ENCODE data around the gene RNASET2.
"Not testable (repeated sequence)": the region's sequence is repeated elsewhere in the genome, so short reads cannot be mapped to it uniquely, and the experiment has no call there.

Gene RNASET2

DNA sequence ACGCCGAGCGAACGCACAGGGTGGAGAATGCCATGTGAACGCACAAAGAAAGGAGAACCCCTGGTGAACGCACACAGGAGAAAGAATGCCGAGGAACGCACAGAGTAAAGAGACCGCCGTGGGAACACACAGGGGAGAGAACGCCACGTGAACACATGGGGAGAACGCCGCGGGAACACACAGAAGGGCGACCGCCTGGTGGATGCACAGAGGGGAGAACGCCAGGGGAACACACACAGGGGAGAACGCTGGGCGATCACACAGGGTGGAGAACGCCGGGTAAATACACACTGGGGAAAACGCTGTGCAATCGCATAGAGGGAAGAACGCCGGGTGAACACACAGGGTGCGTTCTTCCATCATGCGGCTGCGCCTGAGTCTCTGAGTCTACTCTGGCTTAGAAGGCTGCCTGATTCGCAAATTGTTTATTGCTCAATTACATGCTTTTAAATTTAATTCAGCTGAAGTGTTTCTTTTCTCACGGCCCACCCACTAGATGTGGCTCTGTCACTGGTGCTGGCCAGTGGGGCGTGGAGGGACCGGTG, 54.1 kb downstream of the RNASET2 start:
- no peak for DNase-seq (ENCODE audit: low spot score)

DNA sequence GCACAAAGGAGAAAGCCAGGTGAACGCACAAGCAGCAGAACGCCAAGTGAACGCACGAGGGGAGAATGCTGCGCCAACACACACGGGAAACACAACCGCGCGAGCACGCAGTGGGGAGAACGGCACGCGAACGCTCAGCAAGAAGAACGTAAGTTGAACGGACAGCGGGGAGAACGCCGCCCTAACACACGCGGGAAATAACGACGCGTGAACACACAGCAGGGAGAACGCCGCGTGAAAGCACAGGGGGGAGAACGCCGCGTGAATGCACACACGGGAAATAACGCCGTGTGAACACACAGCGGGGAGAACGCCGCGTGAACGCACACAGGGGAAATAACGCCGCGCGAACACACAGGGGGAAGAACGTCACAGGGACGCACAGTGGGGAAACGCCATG, 54.7 kb downstream of the RNASET2 start:
- no peak for DNase-seq (ENCODE audit: low spot score)

DNA sequence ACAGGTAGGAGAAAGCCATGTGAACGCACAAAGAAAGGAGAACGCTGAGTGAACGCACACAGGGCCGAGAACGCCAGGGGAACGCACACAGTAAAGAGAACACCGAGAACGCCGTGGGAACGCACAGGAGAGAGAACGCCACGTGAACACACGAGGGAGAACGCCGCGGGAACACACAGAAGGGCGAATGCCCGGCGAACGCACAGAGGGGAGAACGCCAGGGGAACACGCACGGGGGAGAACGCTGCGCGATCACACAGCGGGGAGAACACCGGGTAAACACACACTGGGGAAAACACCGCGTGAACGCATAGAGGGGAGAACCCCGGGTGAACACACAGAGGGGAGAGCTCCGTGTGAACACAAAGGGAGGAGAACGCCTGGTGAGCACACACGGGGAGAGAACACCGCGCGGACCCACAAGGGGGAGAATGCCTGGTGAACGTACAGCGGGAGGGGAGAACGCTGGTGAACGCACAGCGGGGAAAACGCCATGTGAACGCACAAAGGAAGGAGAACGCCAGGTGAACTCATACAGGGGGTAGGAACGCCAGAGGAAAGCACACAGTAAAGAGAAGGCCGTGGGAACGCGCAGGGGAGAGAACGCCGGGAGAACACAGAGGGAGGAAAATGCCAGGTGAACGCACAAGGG, 55.3 kb downstream of the RNASET2 start:
- DNase-seq (ENCODE audit: low spot score) = no peak

DNA sequence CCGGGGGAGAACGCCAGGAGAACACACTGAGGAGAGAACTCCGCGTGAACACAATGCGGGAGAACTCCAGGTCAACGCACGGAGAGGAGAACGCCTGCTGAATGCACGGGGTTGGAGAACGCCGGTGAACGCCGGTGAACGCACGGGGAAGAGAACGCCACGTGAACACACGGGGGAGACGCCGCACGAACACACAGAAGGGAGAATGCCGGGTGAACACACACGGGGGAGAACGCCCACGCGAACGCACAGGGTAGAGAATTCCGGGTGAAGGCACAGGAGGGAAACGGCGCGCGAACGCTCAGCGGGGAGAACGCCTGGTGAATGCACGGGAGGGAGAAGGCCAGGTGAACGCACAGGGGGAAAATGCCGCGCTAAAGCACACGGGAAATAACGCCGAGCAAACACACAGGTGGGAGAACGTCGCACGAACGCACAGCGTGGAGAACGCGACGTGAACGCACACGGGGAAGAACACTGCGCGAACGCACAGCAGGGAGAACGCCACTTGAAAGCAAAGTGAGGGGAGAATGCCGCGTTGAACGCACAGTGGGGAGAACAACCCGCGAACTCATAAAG, 56.1 kb downstream of the RNASET2 start:
- no peak for DNase-seq (ENCODE audit: low spot score)

DNA sequence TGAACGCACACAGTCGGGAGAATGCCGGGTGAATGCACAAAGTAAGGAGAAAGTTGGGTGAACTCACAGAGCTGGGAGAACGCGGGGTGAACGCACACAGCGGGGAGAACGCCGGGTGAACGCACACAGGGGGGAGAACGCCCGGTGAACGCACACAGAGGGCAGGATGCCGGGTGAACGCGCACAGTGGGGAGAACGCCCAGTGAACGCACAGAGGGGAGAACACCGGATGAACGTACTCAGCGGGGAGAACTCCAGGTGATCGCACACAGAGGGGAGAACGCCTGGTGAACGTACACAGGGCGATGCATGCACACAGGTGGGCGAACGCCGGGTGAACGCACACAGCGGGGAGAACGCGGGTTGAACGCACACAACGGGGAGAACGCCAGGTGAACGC, 57.4 kb downstream of the RNASET2 start:
- no peak for DNase-seq (ENCODE audit: low spot score)

DNA sequence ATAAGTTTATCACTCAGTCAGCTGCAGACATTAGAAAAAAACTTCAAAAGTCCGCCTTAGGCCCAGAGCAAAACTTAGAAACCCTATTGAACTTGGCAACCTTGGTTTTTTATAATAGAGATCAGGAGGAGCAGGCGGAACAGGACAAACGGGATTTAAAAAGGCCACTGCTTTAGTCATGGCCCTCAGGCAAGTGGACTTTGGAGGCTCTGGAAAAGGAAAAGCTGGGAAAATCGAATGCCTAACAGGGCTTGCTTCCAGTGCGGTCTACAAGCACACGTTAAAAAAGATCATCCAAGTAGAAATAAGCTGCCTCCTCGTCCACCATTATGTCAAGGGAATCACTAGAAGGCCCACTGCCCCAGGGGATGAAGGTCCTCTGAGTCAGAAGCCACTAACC, 61.7 kb downstream of the RNASET2 start:
- not testable (repeated sequence) for DNase-seq (ENCODE audit: low spot score)

DNA sequence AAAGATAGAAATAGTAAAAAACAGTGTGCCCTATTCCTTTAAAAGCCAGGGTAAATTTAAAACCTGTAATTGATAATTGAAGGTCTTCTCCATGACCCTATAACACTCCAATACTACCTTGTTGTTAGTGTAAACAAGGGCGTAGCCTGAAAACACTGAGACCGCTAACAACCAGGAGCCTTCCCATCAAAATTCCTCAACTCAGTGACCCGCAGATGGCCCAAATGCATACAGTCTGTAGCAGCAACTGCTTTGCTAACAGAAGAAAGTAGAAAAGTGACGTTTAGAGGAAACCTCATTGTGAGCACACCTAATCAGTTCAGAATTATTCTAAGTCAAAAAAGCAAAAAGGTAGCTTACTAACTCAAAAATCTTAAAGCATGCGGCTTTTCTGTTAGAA, 63.9 kb downstream of the RNASET2 start:
- DNase-seq (ENCODE audit: low spot score) = not testable (repeated sequence)

DNA sequence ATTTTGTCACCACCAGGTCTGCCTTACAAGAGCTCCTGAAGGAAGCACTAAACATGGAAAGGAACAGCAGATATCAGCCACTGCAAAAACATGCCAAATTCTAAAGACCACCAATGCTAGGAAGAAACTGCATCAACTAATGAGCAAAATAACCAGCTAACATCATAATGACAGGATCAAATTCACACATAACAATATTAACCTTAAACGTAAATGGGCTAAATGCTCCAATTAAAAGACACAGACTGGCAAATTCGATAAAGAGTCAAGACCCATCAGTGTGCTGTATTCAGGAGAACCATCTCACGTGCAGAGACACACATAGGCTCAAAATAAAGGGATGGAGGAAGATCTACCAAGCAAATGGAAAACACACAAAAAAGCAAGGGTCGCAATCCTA, 69.6 kb downstream of the RNASET2 start:
- not testable (repeated sequence) for DNase-seq (ENCODE audit: low spot score)

DNA sequence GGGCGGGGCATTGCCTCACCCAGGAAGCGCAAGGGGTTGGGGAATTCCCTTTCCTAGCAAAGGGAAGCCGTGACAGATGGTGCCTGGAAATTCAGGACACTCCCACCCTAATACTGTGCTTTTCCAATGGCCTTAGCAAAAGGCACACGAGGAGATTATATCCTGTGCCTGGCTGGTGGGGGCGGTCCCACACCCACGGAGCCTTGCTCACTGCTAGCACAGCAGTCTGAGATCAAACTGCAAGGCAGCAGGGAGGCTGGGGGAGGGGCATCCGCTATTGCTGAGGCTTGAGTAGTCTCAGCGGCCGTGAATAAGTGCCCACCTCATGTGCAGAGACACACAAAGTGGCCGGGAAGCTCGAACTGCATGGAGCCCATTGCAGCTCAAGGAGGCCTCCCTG, 71.4 kb downstream of the RNASET2 start:
- not testable (repeated sequence) for DNase-seq (ENCODE audit: low spot score)

DNA sequence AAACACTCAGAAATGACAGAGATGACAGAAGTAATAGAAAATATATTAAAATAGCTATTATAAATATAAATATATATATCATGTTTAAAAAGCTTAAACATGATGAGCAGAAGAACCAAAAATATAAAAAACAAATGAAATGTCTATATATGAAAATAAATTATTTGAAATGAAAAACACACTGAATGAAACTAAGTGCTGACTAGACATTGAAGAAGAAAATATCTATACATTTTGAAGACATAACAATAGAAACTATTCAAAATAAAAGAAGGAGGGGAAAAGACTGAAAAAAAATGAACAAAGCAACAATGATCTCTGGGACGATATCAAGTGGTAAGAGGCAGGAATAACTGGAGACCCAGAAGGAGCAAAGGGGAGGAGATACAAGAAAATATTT, 76.8 kb downstream of the RNASET2 start:
- DNase-seq (ENCODE audit: low spot score) = no peak

Data from globus pallidus (tissue), 1 donor.